ENCODE measurements around the gene C2CD4C. TPM values are rescaled to one million over a fixed set of nuclear protein-coding genes. Genes with fewer than 3 reads are reported as not detected.
A peak's percentile ranks its signal among the peaks of the same experiment; 100 is the strongest.
"Not testable (repeated sequence)": the region's sequence is repeated elsewhere in the genome, so short reads cannot be mapped to it uniquely, and the experiment has no call there.

The C2CD4C gene
- total and polyA plus RNA-seq, 4 donors, result 0.88 to 1.4 (median 1.2) TPM

DNA sequence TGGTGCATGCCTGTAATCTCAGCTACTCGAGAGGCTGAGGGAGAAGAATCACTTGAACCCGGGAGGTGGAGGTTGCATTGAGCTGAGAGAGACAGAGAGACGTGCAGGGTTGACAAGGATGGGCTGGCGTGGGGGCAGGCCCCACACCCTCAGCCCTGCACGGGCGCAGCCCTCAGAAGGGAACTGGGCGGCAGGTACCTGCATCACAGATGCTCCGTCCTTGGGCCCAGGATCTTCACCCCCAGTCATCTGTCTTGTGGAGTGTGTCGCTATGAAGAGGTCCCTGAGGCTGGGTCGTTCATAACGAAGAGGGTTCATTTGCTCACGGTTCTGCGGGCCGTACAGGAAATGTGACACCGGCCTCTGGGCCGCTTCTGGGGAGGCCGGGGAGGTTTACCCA is 20.3 kb downstream of the C2CD4C start:
- H3K36me3 ChIP-seq (ENCODE audit: control insufficient read depth in 4 of 4, insufficient read depth in 4 of 4, low read length in 4 of 4), result no peaks in the 10 kb centered on the region
- no peak overlapping the region for H3K9ac ChIP-seq (ENCODE audit: insufficient read depth in 1 of 2, low read length in 2 of 2)
- TF ChIP-seq, protein P1, sequence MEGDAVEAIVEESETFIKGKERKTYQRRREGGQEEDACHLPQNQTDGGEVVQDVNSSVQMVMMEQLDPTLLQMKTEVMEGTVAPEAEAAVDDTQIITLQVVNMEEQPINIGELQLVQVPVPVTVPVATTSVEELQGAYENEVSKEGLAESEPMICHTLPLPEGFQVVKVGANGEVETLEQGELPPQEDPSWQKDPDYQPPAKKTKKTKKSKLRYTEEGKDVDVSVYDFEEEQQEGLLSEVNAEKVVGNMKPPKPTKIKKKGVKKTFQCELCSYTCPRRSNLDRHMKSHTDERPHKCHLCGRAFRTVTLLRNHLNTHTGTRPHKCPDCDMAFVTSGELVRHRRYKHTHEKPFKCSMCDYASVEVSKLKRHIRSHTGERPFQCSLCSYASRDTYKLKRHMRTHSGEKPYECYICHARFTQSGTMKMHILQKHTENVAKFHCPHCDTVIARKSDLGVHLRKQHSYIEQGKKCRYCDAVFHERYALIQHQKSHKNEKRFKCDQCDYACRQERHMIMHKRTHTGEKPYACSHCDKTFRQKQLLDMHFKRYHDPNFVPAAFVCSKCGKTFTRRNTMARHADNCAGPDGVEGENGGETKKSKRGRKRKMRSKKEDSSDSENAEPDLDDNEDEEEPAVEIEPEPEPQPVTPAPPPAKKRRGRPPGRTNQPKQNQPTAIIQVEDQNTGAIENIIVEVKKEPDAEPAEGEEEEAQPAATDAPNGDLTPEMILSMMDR (IDR thresholded peaks at IDR 0.05; ENCODE audit: control extremely low read depth, extremely low read depth), result no peak
- no peak overlapping the region for H3K27ac ChIP-seq (ENCODE audit: low read depth in 1 of 2, low read length in 1 of 2)
- ATAC-seq (ENCODE audit: insufficient read depth, low FRiP score) (no peak), DNase-seq (no peak)
- no peaks in the 10 kb centered on the region for H3K4me1 ChIP-seq (ENCODE audit: control insufficient read depth in 5 of 5, insufficient read depth in 5 of 5, low read length in 5 of 5)
- H3K4me3 ChIP-seq, result no peak overlapping the region
- peaks cover 0 to 17% (median 6%) of the 10 kb centered on the region in 3 donors for H3K27me3 ChIP-seq (ENCODE audit: control insufficient read depth in 3 of 3, insufficient read depth in 3 of 3, low read length in 2 of 3)
- no peaks in the 10 kb centered on the region for H3K9me3 ChIP-seq (ENCODE audit: control insufficient read depth in 4 of 4, insufficient read depth in 3 of 4, low read length in 3 of 4)
- 73 to 78% methylated on average over 17 of the region's 17 CpGs for WGBS, 2 donors

DNA sequence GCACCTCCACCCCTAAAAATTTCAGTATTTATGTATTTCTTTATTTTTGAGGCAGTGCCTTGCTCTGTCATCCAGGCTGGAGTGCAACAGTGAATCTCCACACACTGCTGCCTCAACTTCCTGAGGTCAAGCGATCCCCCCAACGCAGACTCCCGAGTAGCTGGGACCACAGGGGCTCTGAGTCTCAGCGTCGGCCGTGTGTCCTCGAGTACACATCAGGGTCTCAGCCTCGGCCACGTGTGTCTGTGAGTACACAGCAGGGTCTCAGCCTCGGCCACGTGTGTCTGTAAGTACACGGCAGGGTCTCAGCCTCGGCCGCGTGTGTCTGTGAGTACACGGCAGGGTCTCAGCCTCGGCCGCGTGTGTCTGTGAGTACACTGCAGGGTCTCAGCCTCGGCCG is 21.2 kb downstream of the C2CD4C start:
- TF ChIP-seq, protein P1 (IDR thresholded peaks at IDR 0.05; ENCODE audit: control extremely low read depth, extremely low read depth), result no peak
- no peak overlapping the region for H3K27ac ChIP-seq (ENCODE audit: low read depth in 1 of 2, low read length in 1 of 2)
- no peaks in the 10 kb centered on the region for H3K36me3 ChIP-seq (ENCODE audit: control insufficient read depth in 4 of 4, insufficient read depth in 4 of 4, low read length in 4 of 4)
- ATAC-seq (ENCODE audit: insufficient read depth, low FRiP score), result no peak
- peaks cover 0 to 2% (median 0%) of the 10 kb centered on the region in 4 donors for H3K9me3 ChIP-seq (ENCODE audit: control insufficient read depth in 4 of 4, insufficient read depth in 3 of 4, low read length in 3 of 4)
- H3K4me3 ChIP-seq, result no peak overlapping the region
- peaks cover 0 to 21% (median 11%) of the 10 kb centered on the region in 3 donors for H3K27me3 ChIP-seq (ENCODE audit: control insufficient read depth in 3 of 3, insufficient read depth in 3 of 3, low read length in 2 of 3)
- no peaks in the 10 kb centered on the region for H3K4me1 ChIP-seq (ENCODE audit: control insufficient read depth in 5 of 5, insufficient read depth in 5 of 5, low read length in 5 of 5)
- H3K9ac ChIP-seq (ENCODE audit: insufficient read depth in 1 of 2, low read length in 2 of 2), result no peak overlapping the region
- WGBS, 2 donors, result 86 to 87% methylated on average over 16 to 21 of the region's 21 CpGs
- DNase-seq, result no peak

- not testable (repeated sequence) for H3K9me3 ChIP-seq (ENCODE audit: control insufficient read depth in 4 of 4, insufficient read depth in 3 of 4, low read length in 3 of 4); H3K4me3 ChIP-seq; H3K36me3 ChIP-seq (ENCODE audit: control insufficient read depth in 4 of 4, insufficient read depth in 4 of 4, low read length in 4 of 4); H3K4me1 ChIP-seq (ENCODE audit: control insufficient read depth in 5 of 5, insufficient read depth in 5 of 5, low read length in 5 of 5); H3K27ac ChIP-seq (ENCODE audit: low read depth in 1 of 2, low read length in 1 of 2); ATAC-seq (ENCODE audit: insufficient read depth, low FRiP score); H3K9ac ChIP-seq (ENCODE audit: insufficient read depth in 1 of 2, low read length in 2 of 2)
- peak; percentile 34 to 58 (median 47) for DNase-seq
- WGBS, 2 donors, result 27 to 35% methylated on average over 14 to 16 of the region's 22 CpGs
- peaks cover 0 to 23% (median 14%) of the 10 kb centered on the region in 3 donors for H3K27me3 ChIP-seq (ENCODE audit: control insufficient read depth in 3 of 3, insufficient read depth in 3 of 3, low read length in 2 of 3)
Observed at GRCh38 chr19:386632-387301, 22.2 kb downstream of the C2CD4C start.

DNA sequence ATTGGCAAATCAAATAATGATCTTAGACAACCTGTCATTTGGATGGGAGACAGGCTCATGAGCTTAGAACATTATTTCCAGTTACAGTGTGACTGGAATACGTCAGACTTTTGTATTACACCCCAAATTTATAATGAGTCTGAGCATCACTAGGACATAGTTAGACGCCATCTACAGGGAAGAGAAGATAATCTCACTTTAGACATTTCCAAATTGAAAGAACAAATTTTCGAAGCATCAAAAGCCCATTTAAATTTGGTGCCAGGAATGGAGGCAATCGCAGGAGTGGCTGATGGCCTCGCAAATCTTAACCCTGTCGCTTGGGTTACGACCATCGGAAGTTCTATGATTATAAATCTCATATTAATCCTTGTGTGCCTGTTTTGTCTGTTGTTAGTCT is 22.8 kb downstream of the C2CD4C start:
- not testable (repeated sequence) for H3K9ac ChIP-seq (ENCODE audit: insufficient read depth in 1 of 2, low read length in 2 of 2)

More for the DNA sequence above, 22.8 kb downstream of the C2CD4C start:
- not testable (repeated sequence) for H3K27ac ChIP-seq (ENCODE audit: low read depth in 1 of 2, low read length in 1 of 2); ATAC-seq (ENCODE audit: insufficient read depth, low FRiP score); H3K9me3 ChIP-seq (ENCODE audit: control insufficient read depth in 4 of 4, insufficient read depth in 3 of 4, low read length in 3 of 4); H3K4me1 ChIP-seq (ENCODE audit: control insufficient read depth in 5 of 5, insufficient read depth in 5 of 5, low read length in 5 of 5); DNase-seq; H3K4me3 ChIP-seq; H3K36me3 ChIP-seq (ENCODE audit: control insufficient read depth in 4 of 4, insufficient read depth in 4 of 4, low read length in 4 of 4)
- WGBS, 2 donors, result 66 to 79% methylated on average over 8 of the region's 8 CpGs
- peaks cover 0 to 23% (median 14%) of the 10 kb centered on the region in 3 donors for H3K27me3 ChIP-seq (ENCODE audit: control insufficient read depth in 3 of 3, insufficient read depth in 3 of 3, low read length in 2 of 3)

Measured in lung (tissue), 12 donors.